ENCODE data around the gene HOXA13. TPM values are rescaled to one million over a fixed set of nuclear protein-coding genes. Genes with fewer than 3 reads are reported as not detected.

HOXA13 gene
- total RNA-seq, 2 experiments from 2014 or later = not detected

GRCh38 chr7:27196287-27196767, 3.6 kb downstream of the HOXA13 start:
- intact Hi-C loops (cut with micrococcal nuclease) = loop anchor here (5.0 kb wide), 3 partner anchors 39 to 586 kb away; partner anchors contain the start of gene HOXA7
- H3K27ac Mint-ChIP-seq = no peak overlapping the region
- CTCF ChIA-PET = interaction anchor here (0.6 to 3.2 kb wide), 68 partner anchors 9 to 900 kb away, joined by 3 to 42 read pairs (median 4); partner anchors contain the start of genes EVX1, HOXA10 and HOXA11
- POLR2A ChIA-PET = interaction anchor here (0.5 kb wide), 1 partner anchor 476 kb away, joined by 4 read pairs; no protein-coding TSS in a partner anchor
- no peaks in the 10 kb centered on the region for H3K9me3 Mint-ChIP-seq
- peaks cover 31% of the 10 kb centered on the region for H3K4me1 Mint-ChIP-seq (ENCODE audit: low read depth)
- peaks cover 78% of the 10 kb centered on the region for H3K27me3 Mint-ChIP-seq
- DNase-seq (peak; percentile 94), ATAC-seq (peak; percentile 32)
- H3K4me3 Mint-ChIP-seq = no peak overlapping the region
- H3K36me3 Mint-ChIP-seq (ENCODE audit: low read depth) = no peaks in the 10 kb centered on the region
- TF ChIP-seq, protein P1, sequence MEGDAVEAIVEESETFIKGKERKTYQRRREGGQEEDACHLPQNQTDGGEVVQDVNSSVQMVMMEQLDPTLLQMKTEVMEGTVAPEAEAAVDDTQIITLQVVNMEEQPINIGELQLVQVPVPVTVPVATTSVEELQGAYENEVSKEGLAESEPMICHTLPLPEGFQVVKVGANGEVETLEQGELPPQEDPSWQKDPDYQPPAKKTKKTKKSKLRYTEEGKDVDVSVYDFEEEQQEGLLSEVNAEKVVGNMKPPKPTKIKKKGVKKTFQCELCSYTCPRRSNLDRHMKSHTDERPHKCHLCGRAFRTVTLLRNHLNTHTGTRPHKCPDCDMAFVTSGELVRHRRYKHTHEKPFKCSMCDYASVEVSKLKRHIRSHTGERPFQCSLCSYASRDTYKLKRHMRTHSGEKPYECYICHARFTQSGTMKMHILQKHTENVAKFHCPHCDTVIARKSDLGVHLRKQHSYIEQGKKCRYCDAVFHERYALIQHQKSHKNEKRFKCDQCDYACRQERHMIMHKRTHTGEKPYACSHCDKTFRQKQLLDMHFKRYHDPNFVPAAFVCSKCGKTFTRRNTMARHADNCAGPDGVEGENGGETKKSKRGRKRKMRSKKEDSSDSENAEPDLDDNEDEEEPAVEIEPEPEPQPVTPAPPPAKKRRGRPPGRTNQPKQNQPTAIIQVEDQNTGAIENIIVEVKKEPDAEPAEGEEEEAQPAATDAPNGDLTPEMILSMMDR (IDR thresholded peaks at IDR 0.05) = peak; percentile 84

DNA sequence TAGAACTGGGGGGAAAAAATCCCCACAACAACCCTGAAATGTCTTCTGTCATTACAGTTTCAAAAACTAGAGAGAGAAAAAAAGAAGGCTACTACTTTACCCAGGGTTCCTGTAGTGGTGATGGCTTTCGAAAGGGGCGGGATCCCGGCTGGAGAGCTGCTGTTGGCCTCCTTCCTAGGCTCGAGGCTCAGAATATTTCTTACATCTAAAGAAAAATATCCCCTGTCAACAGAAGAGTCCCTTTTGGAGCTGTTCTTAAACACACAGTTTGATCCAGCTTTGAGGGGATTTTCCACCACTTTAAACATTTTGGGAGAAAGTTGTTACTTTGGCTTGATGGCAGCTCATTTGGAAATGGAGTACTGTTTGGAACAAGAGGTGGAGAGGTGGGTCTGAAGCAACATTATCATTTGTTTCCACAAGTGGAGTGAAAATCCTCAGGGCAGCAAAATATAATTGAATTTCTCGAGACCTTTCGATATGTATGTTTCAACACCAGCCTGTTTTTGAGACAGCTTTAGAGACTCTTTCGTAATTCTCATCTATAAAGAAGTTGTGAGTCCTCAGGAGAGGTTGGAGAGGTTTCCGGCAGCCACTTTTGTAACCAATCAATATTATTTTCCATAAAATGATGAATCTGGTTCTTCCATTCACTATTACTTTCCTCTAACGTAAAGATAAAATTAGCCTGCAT, 5.1 kb downstream of the HOXA13 start:
- no peak for DNase-seq

GRCh38 chr7:27194002-27194352, 5.9 kb downstream of the HOXA13 start:
- POLR2A ChIA-PET = no interaction called here
- H3K36me3 Mint-ChIP-seq (ENCODE audit: low read depth) = no peaks in the 10 kb centered on the region
- peaks cover 85% of the 10 kb centered on the region for H3K27me3 Mint-ChIP-seq
- ATAC-seq (no peak), DNase-seq (no peak)
- no peak overlapping the region for H3K4me3 Mint-ChIP-seq
- CTCF ChIA-PET = interaction anchor here (1.2 to 3.2 kb wide), 4 partner anchors 8 to 35 kb away, joined by 3 to 28 read pairs (median 15); partner anchors contain the start of gene HOXA11
- peaks cover 24% of the 10 kb centered on the region for H3K4me1 Mint-ChIP-seq (ENCODE audit: low read depth)
- intact Hi-C loops (cut with micrococcal nuclease) = no loop called here
- H3K27ac Mint-ChIP-seq = no peak overlapping the region
- TF ChIP-seq, protein P1 (IDR thresholded peaks at IDR 0.05) = no peak
- H3K9me3 Mint-ChIP-seq = no peaks in the 10 kb centered on the region

More for the DNA sequence above, 5.1 kb downstream of the HOXA13 start:
- Mint-ChIP-seq H3K4me1 (ENCODE audit: low read depth) (peaks cover 22% of the 10 kb centered on the region), H3K36me3 (ENCODE audit: low read depth) (no peaks in the 10 kb centered on the region), H3K9me3 (no peaks in the 10 kb centered on the region), H3K27ac (no peak overlapping the region), H3K4me3 (no peak overlapping the region), H3K27me3 (peaks cover 79% of the 10 kb centered on the region)
- no peak for ATAC-seq
- intact Hi-C loops (cut with micrococcal nuclease) = loop anchor here (5.0 kb wide), 3 partner anchors 38 to 587 kb away; partner anchors contain the start of gene HOXA7
- POLR2A ChIA-PET = no interaction called here
- TF ChIP-seq, protein P1 (IDR thresholded peaks at IDR 0.05) = no peak
- CTCF ChIA-PET = interaction anchor here (0.8 to 3.2 kb wide), 14 partner anchors 9 to 883 kb away, joined by 3 to 42 read pairs (median 8); partner anchors contain the start of gene HOXA11

GRCh38 chr7:27193335-27194001, 6.4 kb downstream of the HOXA13 start:
- H3K27ac Mint-ChIP-seq = no peak overlapping the region
- no peaks in the 10 kb centered on the region for H3K36me3 Mint-ChIP-seq (ENCODE audit: low read depth)
- ChIA-PET POLR2A (no interaction called here), CTCF (interaction anchor here (0.9 to 3.2 kb wide), 7 partner anchors 10 to 35 kb away, joined by 3 to 25 read pairs (median 4); no protein-coding TSS in a partner anchor)
- peaks cover 24% of the 10 kb centered on the region for H3K4me1 Mint-ChIP-seq (ENCODE audit: low read depth)
- peaks cover 85% of the 10 kb centered on the region for H3K27me3 Mint-ChIP-seq
- ATAC-seq (no peak), DNase-seq (no peak)
- H3K4me3 Mint-ChIP-seq = peak overlapping the region; percentile 10
- no peaks in the 10 kb centered on the region for H3K9me3 Mint-ChIP-seq
- intact Hi-C loops (cut with micrococcal nuclease) = no loop called here
- TF ChIP-seq, protein P1 (IDR thresholded peaks at IDR 0.05) = no peak
